Common myeloid progenitor, CD34-positive (primary cell): Measurements from ENCODE around the gene ACAD9.
A peak's percentile ranks its signal among the peaks of the same experiment; 100 is the strongest.
"Not testable (repeated sequence)": the region's sequence is repeated elsewhere in the genome, so short reads cannot be mapped to it uniquely, and the experiment has no call there.

Source experiments
- CTCF ChIA-PET: fragments of 350-600 bp; sonication (Branson Sonifier 250); formaldehyde crosslinking; loops from one replicate; lab custom pipeline; 2021; ENCODE audit warnings: antibody characterized with exemption; lab: Charles Lee
- POLR2A ChIA-PET: fragments of 350-600 bp; sonication (Branson Sonifier 250); formaldehyde crosslinking; loops from one replicate; lab custom pipeline; 2021; ENCODE audit warnings: antibody characterized with exemption; lab: Charles Lee
- DNase-seq, 3 donors: peaks; one replicate each; pipeline versions ENCODE4 v3.0.0 to v3.0.0-alpha.2; 2013
- H3K27ac ChIP-seq, 2 experiments: 1 replicate in 1 of 2; 2 replicates in 1 of 2; pipeline ENCODE4 v1.7.0; 2013; ENCODE audit warnings: inconsistent platforms in 2 of 2, low read length in 2 of 2, mild to moderate bottlenecking in 2 of 2, low read depth in 1 of 2, moderate library complexity in 1 of 2; ENCODE audit not compliant: severe bottlenecking in 2 of 2, insufficient read depth in 1 of 2, poor library complexity in 1 of 2
- H3K27me3 ChIP-seq, 5 experiments: replicated peaks in 2 of 5; 1 replicate in 3 of 5; 2 replicates in 2 of 5; pipeline versions ENCODE4 v1.6.1 to v1.7.0; 2013; ENCODE audit warnings: low read length in 4 of 5, mild to moderate bottlenecking in 2 of 5, moderate library complexity in 2 of 5, inconsistent platforms in 1 of 5; ENCODE audit not compliant: insufficient read depth in 5 of 5, control insufficient read depth in 4 of 5
- H3K36me3 ChIP-seq, 4 experiments: 1 replicate in 2 of 4; 2 replicates in 2 of 4; pipeline versions ENCODE4 v1.6.1 to v1.7.0; 2013; ENCODE audit warnings: low read length in 3 of 4, control low read depth in 1 of 4, mild to moderate bottlenecking in 1 of 4; ENCODE audit not compliant: control insufficient read depth in 4 of 4, insufficient read depth in 4 of 4
- H3K4me1 ChIP-seq, 4 experiments: 1 replicate in 3 of 4; 2 replicates in 1 of 4; pipeline versions ENCODE4 v1.6.1 to v1.7.1; 2013; ENCODE audit warnings: low read length in 3 of 4, mild to moderate bottlenecking in 3 of 4, control low read depth in 1 of 4, inconsistent platforms in 1 of 4, moderate library complexity in 1 of 4; ENCODE audit not compliant: control insufficient read depth in 4 of 4, insufficient read depth in 4 of 4; ENCODE audit errors: control extremely low read depth in 1 of 4
- H3K4me3 ChIP-seq, 7 experiments: 1 replicate in 4 of 7; 2 replicates in 3 of 7; pipeline versions ENCODE4 v1.5.1 to v1.7.0; 2013; ENCODE audit warnings: mild to moderate bottlenecking in 7 of 7, low read length in 6 of 7, moderate library complexity in 6 of 7, inconsistent platforms in 2 of 7, low read depth in 2 of 7, control low read depth in 1 of 7; ENCODE audit not compliant: insufficient read depth in 4 of 7, control insufficient read depth in 1 of 7; ENCODE audit errors: extremely low read depth in 1 of 7
- H3K9me3 ChIP-seq, 5 experiments: 1 replicate in 4 of 5; 2 replicates in 1 of 5; pipeline versions ENCODE4 v1.6.1 to v1.7.1; 2013; ENCODE audit warnings: low read length in 4 of 5, mild to moderate bottlenecking in 2 of 5, inconsistent platforms in 1 of 5, low read depth in 1 of 5, moderate library complexity in 1 of 5; ENCODE audit not compliant: control insufficient read depth in 4 of 5, insufficient read depth in 2 of 5; ENCODE audit errors: control extremely low read depth in 1 of 5
- WGBS: methylation state at CpG from one replicate; pipeline ENCODE4 v1.1.5; 2013; ENCODE audit not compliant: insufficient coverage; 5-methylcytosine and 5-hydroxymethylcytosine counted together

Gene ACAD9

GRCh38 chr3:128917291-128917690, 37.9 kb downstream of the ACAD9 start:
- no peaks in the 10 kb centered on the region for H3K27me3 ChIP-seq
- H3K36me3 ChIP-seq, result peaks cover 13 to 70% (median 47%) of the 10 kb centered on the region in 4 experiments
- H3K4me3 ChIP-seq, result no peak overlapping the region
- ChIA-PET POLR2A (no interaction called here), CTCF (interaction anchor here (0.8 to 1.6 kb wide), 4 partner anchors 38 to 299 kb away, joined by 3 to 4 read pairs (median 4); partner anchors contain the start of genes ACAD9 and CFAP92)
- H3K27ac ChIP-seq, result no peak overlapping the region
- WGBS, result no CpG with 5 or more reads among the region's 2 CpGs
- no peaks in the 10 kb centered on the region for H3K4me1 ChIP-seq
- peak; percentile 15 to 45 (median 43) for DNase-seq
- peaks cover 0 to 14% (median 7%) of the 10 kb centered on the region in 5 experiments for H3K9me3 ChIP-seq

DNA sequence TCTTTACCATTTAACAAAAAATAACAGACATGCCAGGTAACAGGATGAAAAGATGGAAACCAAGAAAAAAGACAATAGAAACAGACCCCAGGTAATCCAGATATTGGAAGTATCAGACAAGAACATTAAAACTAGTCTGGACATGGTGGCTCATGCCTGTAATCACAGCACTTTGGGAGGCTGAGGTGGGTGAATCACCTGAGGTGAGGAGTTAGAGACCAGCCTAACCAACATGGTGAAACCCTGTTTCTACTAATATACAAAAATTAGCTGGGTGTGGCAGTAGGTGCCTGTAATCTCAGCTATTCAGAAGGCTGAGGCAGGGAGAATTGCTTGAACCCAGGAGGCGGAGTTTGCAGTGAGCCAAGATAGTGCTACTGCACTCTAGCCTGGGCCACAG, 40.6 kb downstream of the ACAD9 start:
- POLR2A ChIA-PET, result no interaction called here
- Histone ChIP-seq H3K4me3 (no peak overlapping the region), H3K36me3 (peaks cover 8 to 43% (median 26%) of the 10 kb centered on the region in 4 experiments), H3K27ac (no peak overlapping the region), H3K4me1 (peaks cover 0 to 17% (median 14%) of the 10 kb centered on the region in 4 experiments), H3K9me3 (peaks cover 0 to 27% (median 8%) of the 10 kb centered on the region in 5 experiments), H3K27me3 (no peaks in the 10 kb centered on the region)
- CTCF ChIA-PET, result interaction anchor here (1.0 kb wide), 1 partner anchor 11 kb away, joined by 3 read pairs; no protein-coding TSS in a partner anchor
- no CpG with 5 or more reads among the region's 1 CpG for WGBS
- DNase-seq, result no peak

GRCh38 chr3:128922804-128923459, 43.5 kb downstream of the ACAD9 start:
- 19% methylated on average over 6 of the region's 10 CpGs for WGBS
- CTCF ChIA-PET, result interaction anchor here (0.6 to 3.3 kb wide), 3 partner anchors 44 to 56 kb away, joined by 3 to 23 read pairs (median 3); partner anchors contain the start of gene ACAD9
- POLR2A ChIA-PET, result interaction anchor here (0.6 to 0.7 kb wide), 2 partner anchors 17 to 391 kb away, joined by 3 read pairs; no protein-coding TSS in a partner anchor
- H3K4me1 ChIP-seq, result peaks cover 0 to 17% (median 14%) of the 10 kb centered on the region in 4 experiments
- DNase-seq, result peak; percentile 20 to 83 (median 80)
- H3K27me3 ChIP-seq, result no peaks in the 10 kb centered on the region
- H3K9me3 ChIP-seq, result peaks cover 0 to 39% (median 12%) of the 10 kb centered on the region in 5 experiments
- H3K36me3 ChIP-seq, result peaks cover 2 to 19% (median 11%) of the 10 kb centered on the region in 4 experiments
- H3K4me3 ChIP-seq, result peak overlapping the region in 4 of 7 experiments; percentile 1 to 64 (median 28)
- no peak overlapping the region for H3K27ac ChIP-seq

DNA sequence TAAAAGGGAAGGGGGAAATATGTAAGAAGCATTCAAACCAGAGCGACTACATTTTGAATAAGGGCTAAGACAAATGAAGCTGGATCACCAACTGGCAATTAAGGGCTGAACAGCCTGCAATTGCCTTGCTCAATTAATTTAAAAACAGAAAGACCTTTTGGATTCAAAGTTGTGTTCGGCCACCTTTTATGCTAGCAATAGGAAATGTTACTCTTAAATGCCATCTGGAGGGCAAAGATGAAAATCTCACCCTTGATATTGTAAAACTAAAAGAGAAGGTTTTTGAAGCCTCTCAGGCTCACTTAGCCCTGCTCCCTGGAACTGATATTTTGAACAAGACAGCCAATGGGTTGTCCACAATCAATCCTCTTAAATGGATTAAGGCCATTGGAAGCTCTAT, 44.2 kb downstream of the ACAD9 start:
- ChIA-PET POLR2A (interaction anchor here (0.6 kb wide), 1 partner anchor 390 kb away, joined by 3 read pairs; no protein-coding TSS in a partner anchor), CTCF (interaction anchor here (0.6 to 3.3 kb wide), 3 partner anchors 43 to 56 kb away, joined by 3 to 23 read pairs (median 3); partner anchors contain the start of gene ACAD9)
- Histone ChIP-seq H3K9me3 (peaks cover 0 to 39% (median 12%) of the 10 kb centered on the region in 5 experiments), H3K27ac (no peak overlapping the region), H3K4me3 (peak overlapping the region in 4 of 7 experiments; percentile 4 to 64 (median 37)), H3K36me3 (peaks cover 2 to 19% (median 8%) of the 10 kb centered on the region in 4 experiments), H3K27me3 (no peaks in the 10 kb centered on the region), H3K4me1 (peaks cover 0 to 17% (median 14%) of the 10 kb centered on the region in 4 experiments)
- DNase-seq, result peak; percentile 16 to 44 (median 40)
- 33% methylated on average over 2 of the region's 2 CpGs for WGBS

- H3K27me3 ChIP-seq, DNase-seq, POLR2A ChIA-PET, H3K27ac ChIP-seq: not testable (repeated sequence)
- peak overlapping the region in 1 of 7 experiments; percentile 51 for H3K4me3 ChIP-seq
- CTCF ChIA-PET, result interaction anchor here (1.2 to 3.3 kb wide), 2 partner anchors 43 to 47 kb away, joined by 3 to 23 read pairs; partner anchors contain the start of gene ACAD9
- 87% methylated on average over 5 of the region's 6 CpGs for WGBS
- peaks cover 1 to 39% (median 12%) of the 10 kb centered on the region in 5 experiments for H3K9me3 ChIP-seq
- peaks cover 2 to 18% (median 8%) of the 10 kb centered on the region in 4 experiments for H3K36me3 ChIP-seq
- H3K4me1 ChIP-seq, result peaks cover 0 to 17% (median 14%) of the 10 kb centered on the region in 4 experiments
Measured at GRCh38 chr3:128923986-128924385, 44.6 kb downstream of the ACAD9 start.

- Histone ChIP-seq H3K27ac (no peak overlapping the region), H3K4me3 (no peak overlapping the region), H3K27me3 (no peaks in the 10 kb centered on the region), H3K4me1 (no peaks in the 10 kb centered on the region), H3K36me3 (peaks cover 0 to 4% (median 1%) of the 10 kb centered on the region in 4 experiments), H3K9me3 (peaks cover 0 to 15% (median 5%) of the 10 kb centered on the region in 5 experiments)
- DNase-seq, result no peak
- no CpG with 5 or more reads among the region's 3 CpGs for WGBS
- ChIA-PET POLR2A (no interaction called here), CTCF (no interaction called here)
Measured at GRCh38 chr3:128929364-128929763, 49.9 kb downstream of the ACAD9 start.
